HG03342 (cell line): ENCODE measurements around the gene POLR1A.

Experiments
- ATAC-seq: cut with Tn5 transposase; IDR thresholded peaks from one replicate; pipeline ENCODE4 v1.9.1; 2021; ENCODE audit warnings: mild to moderate bottlenecking, moderate library complexity; ENCODE audit not compliant: unreplicated experiment

POLR1A gene

DNA sequence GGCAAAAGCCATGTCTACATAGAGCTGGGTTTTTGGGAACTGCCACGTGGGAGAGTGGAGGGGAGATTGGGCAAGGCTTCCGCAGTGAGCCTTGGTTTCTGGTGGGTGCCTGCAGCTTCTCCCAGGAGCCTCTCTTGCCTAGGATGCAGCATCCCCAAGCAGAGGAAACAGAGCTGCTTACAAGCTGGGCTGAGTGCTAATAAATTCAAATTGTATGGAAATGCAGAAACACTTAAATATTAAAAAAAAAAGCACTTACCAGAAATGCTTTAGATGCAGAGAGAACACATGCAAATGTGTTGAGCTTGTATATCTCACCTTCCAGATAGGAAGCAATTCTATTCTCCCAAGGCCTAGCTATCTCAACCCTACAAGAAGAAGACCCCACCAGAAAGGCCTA, 120.9 kb downstream of the POLR1A start:
- no peak for ATAC-seq

DNA sequence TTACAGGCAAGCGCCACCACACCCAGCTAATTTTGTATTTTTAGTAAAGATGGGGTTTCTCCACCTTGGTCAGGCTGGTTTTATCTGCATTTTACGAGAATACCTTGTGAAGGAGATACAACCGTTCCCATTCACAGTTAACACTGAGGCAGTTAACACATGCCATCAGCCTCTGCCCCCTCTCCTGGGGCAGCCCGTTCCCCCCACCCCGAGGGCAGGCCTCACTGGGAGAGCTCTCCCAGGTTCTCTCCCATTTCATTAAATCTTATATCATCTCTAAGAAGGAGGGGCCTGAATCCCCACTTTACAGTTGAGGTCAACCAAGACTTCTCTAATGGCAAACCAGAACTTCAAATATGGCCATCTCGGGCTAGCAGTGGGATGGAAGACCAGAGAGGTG, 121.9 kb downstream of the POLR1A start:
- no peak for ATAC-seq

DNA sequence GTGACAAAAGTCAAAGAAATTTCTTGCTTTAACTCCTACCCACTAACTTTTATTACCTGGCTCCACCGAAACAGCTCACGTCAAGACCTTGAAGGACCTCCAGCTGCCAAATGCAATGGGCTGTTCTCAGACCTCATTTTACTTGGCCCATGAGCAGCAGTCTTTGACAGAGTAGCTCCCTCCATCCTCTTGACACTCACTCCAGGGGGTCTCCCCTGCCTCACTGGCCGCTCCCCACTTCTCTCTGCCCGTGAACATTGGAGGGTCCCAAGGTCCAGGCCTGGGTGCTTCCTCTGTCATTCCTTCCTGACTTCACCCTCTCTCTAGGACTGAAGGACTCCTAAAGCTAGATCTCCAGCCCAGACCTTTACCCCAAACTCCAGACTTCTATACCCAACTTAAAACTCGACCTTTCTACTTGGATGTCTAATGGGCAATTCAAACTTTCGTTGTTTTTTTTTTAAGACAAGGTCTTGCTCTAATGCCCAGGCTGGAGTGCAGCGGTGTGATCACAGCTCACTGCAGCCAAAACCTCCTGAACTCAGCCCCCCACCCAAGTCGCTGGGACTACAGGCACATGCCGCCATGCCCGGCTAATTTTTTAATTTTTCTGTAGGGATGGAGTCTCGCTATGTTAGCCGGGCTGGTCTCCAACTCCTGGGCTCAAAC, 124.0 kb downstream of the POLR1A start:
- no peak for ATAC-seq

DNA sequence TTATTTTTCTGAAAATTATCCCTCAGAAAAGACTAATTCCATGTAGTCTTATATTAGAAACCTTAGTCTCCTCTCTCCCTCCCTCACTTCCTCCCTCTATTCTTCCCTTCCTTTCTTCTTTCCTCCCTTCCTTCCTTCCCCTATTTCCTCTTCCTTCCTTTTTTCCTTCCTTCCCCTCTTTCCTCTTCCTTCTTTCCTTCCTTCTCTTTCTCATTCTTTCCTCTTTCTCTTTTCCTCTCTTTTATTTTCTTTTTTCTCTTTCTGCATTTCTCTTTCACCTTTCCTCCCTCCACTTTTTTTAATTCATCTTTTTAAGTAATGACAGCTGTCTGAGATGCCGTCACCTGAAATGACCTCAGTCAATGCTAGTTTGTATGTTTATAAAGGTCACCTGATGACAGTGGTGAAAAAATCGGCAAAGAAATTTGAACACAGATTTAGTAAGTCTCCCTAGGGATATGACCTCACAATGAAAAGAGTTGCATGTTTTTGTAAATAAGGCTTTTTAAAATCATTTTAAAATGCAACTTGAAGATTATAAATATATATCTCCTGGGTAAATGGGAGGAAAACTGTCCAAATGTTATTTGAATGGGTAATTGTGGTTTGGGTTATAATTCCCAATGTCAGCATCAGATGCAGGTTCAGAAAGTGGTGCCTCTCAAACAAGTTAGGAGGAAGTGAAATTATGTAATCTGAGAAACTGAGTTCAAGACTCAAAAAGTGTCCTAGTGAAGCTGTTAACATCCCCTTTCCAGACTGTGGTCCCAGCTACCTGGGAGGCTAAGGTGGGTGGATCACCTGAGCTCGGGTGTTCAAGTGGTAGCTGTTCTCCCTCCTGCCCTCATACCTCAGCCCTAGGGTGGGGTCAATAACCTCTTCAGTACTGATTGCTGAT, 126.6 kb downstream of the POLR1A start:
- ATAC-seq, result no peak

DNA sequence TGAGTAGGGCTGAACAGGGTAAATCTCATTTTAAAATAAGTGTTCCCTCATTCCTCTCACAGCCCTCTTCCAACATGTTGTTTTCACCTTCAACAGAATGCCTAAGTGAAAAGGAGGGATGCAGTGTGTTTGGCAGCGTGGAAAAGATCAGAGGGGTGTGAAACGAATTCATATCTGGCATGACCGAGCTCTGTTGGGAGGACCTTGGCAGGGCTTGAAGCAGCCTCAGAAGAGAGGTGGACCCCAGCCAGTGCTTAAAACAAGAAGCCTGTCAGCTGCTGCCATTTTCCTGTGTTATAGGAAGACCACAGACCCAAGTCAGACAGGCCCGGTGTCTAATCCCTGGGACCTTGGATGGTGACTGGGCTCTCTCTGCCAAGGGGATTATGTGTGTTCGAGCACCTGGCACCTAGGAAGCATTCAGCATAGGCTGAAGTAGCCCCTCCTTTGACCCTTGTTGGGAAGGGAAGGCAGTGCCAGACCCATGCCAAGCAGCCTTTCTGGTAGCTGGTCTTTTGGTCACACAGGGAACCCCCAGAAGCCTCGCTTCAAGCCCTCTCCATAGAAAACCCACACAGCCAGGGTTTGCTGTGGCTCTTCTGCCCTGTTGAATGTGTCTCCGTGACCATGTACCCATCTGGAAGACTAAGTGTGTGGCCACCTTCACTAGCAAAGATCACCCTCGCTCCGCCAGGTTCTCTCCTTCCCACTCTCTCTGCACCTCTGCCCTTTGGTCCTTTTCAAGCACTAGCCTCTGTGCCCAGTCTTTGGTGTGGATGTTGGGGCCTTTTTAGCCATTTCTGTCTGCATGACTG, 129.4 kb downstream of the POLR1A start:
- ATAC-seq, result no peak

DNA sequence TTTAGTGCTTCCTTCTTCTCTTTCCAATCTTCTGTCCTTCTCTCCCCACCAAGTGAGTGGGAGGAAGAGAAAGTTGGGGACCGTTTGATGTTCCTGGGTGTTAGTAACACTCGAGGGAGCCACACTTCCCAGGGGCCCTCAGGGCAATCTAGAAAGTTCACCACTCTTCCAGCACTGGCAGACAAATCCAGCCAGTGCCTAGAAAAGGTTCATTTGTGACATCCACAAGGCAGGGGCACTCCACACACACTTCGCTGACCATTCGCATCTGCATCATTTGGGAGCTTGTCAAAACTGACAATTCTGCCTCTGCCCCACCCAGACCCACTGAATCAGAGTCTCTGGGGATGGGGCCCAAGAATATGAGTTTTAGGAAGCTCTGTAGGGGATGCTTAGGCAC, 130.1 kb downstream of the POLR1A start:
- ATAC-seq, result no peak

DNA sequence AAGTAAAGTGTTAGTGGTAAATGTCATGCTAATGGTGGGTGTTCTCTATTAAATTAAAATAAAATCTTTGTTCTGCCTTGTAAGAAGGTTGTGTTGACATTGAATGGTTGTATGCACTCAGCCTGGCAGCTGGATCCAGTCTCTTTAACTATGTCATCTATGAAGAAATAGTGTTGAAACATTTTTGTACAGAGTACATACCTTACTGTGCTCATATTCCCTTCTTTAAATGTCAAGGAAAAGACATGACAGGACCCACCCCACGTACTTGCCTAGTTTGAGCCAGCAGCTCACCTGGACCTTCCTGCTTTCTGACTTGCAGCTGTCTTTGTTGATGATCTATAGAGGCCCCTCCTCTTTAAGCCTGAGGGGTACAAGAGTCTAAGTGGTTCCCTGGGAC, 131.3 kb downstream of the POLR1A start:
- no peak for ATAC-seq

DNA sequence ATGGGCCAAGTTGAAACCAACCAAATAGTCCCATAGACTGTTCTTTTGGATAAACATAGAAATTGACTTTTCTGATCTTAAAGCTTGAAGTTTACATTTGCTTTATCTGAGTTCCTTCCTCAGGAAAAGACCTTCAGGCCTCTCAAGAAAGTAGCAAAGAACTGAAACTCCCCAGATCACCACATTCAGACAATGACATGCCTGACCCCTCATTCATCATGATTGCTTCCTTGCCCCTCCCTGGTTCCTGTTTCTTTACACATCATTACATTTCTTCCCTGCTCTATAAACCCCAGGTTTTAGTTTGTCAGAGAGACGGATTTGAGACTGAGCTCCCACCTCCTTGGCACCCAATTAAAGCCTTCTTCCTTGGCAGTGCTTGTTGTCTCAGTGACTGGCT, 133.3 kb downstream of the POLR1A start:
- ATAC-seq, result no peak

DNA sequence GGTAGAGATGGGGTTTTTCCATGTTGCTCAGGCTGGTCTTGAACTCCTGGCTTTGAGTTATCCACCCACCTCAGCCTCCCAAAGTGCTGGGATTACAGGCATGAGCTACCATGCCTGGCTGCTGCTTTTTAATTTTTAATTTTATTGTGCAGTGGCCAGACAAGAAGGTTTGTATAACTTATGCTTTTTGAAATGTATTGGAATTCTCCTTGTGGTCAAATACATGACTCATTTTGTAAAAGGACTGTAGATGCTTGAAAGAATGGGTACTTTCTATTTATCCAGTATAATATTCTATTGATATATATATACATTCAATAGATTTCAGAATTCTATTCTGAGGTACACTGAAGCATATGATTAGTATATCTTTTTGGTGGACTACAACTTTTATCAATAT, 134.3 kb downstream of the POLR1A start:
- no peak for ATAC-seq
